Activated naive CD4-positive, alpha-beta T cell treated with Interleukin-2 at 50 U/mL for 16 hours (primary cell): ENCODE measurements around the gene TIAM1.

Source experiments
- DNase-seq: peaks from one replicate; pipeline ENCODE4 v3.0.0-alpha.2; 2020

The TIAM1 gene

GRCh38 chr21:31331231-31331630 is 12.8 kb downstream of the TIAM1 start:
- no peak for DNase-seq

- DNase-seq: no peak
Measured at GRCh38 chr21:31330144-31330483, 13.9 kb downstream of the TIAM1 start.

GRCh38 chr21:31329456-31330143 is 14.5 kb downstream of the TIAM1 start:
- no peak for DNase-seq

- peak; percentile 65 for DNase-seq
Measured at GRCh38 chr21:31326522-31327242, 17.4 kb downstream of the TIAM1 start.

- no peak for DNase-seq
Measured at GRCh38 chr21:31318971-31319370, 25.1 kb downstream of the TIAM1 start.

- no peak for DNase-seq
Measured at GRCh38 chr21:31317688-31318087, 26.4 kb downstream of the TIAM1 start.

GRCh38 chr21:31316488-31317169 is 27.4 kb downstream of the TIAM1 start:
- DNase-seq: no peak

- no peak for DNase-seq
Measured at GRCh38 chr21:31316072-31316471, 28.0 kb downstream of the TIAM1 start.

- no peak for DNase-seq
Measured at GRCh38 chr21:31310750-31311149, 33.3 kb downstream of the TIAM1 start.

GRCh38 chr21:31308584-31308983 is 35.5 kb downstream of the TIAM1 start:
- no peak for DNase-seq

- DNase-seq: no peak
Measured at GRCh38 chr21:31305888-31306287, 38.2 kb downstream of the TIAM1 start.

- DNase-seq: no peak
Measured at GRCh38 chr21:31299291-31300147, 44.5 kb downstream of the TIAM1 start.

GRCh38 chr21:31298618-31299269 is 45.3 kb downstream of the TIAM1 start:
- DNase-seq: no peak

- no peak for DNase-seq
Measured at GRCh38 chr21:31297806-31298205, 46.3 kb downstream of the TIAM1 start.

GRCh38 chr21:31295676-31296075 is 48.4 kb downstream of the TIAM1 start:
- no peak for DNase-seq

GRCh38 chr21:31294691-31295090 is 49.4 kb downstream of the TIAM1 start:
- no peak for DNase-seq

- DNase-seq: peak; percentile 70
Measured at GRCh38 chr21:31293986-31294385, 50.1 kb downstream of the TIAM1 start.

GRCh38 chr21:31290765-31291164 is 53.3 kb downstream of the TIAM1 start:
- DNase-seq: no peak

GRCh38 chr21:31289702-31290101 is 54.4 kb downstream of the TIAM1 start:
- no peak for DNase-seq

GRCh38 chr21:31288191-31288590 is 55.9 kb downstream of the TIAM1 start:
- no peak for DNase-seq

- DNase-seq: no peak
Measured at GRCh38 chr21:31287201-31287600, 56.9 kb downstream of the TIAM1 start.

- DNase-seq: no peak
Measured at GRCh38 chr21:31286621-31287020, 57.4 kb downstream of the TIAM1 start.
